ENCODE results near the gene HEXIM2.

DNA sequence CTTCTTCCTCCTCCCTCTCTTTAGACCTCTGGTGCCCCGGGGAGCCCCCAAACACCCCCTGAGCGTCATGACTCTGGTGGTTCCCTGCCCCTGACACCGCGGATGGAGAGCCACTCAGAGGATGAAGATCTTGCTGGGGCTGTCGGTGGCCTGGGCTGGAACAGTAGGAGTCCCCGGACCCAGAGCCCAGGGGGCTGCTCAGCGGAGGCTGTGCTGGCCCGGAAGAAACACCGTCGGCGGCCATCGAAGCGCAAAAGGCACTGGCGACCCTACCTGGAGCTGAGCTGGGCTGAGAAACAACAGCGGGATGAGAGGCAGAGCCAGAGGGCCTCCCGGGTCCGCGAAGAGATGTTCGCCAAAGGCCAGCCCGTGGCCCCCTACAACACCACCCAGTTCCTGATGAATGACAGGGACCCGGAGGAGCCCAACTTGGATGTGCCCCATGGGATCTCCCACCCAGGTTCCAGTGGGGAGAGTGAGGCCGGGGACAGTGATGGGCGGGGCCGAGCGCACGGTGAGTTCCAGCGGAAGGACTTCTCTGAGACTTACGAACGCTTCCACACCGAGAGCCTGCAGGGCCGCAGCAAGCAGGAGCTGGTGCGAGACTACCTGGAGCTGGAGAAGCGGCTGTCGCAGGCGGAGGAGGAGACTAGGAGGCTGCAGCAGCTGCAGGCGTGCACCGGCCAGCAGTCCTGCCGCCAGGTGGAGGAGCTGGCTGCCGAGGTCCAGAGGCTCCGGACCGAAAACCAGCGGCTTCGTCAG is 7.5 kb downstream of the HEXIM2 start:
- TF ChIP-seq ZBTB33 (IDR thresholded peaks at IDR 0.05; ENCODE audit: borderline replicate concordance, low read depth) = no peak
- TF ChIP-seq ELF1 (IDR thresholded peaks at IDR 0.05) = no peak
- no peak for TF ChIP-seq RFX5 (IDR thresholded peaks at IDR 0.05; ENCODE audit: low read length)
- TF ChIP-seq CTCF (IDR thresholded peaks at IDR 0.05) = no peak
- TF ChIP-seq, protein P1, sequence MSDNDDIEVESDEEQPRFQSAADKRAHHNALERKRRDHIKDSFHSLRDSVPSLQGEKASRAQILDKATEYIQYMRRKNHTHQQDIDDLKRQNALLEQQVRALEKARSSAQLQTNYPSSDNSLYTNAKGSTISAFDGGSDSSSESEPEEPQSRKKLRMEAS (IDR thresholded peaks at IDR 0.05; ENCODE audit: low read depth) = no peak
- no peak for TF ChIP-seq RAD21 (IDR thresholded peaks at IDR 0.05; ENCODE audit: low read length)
- no peak for TF ChIP-seq EZH2phosphoT487 (IDR thresholded peaks at IDR 0.05; ENCODE audit: borderline replicate concordance, low read depth)
- no peak for TF ChIP-seq SMC3 (IDR thresholded peaks at IDR 0.05; ENCODE audit: low read depth, low read length)
- no peak for TF ChIP-seq EP300 (IDR thresholded peaks at IDR 0.05; ENCODE audit: borderline replicate concordance in 1 of 2, low read depth in 1 of 2, low read length in 1 of 2)
